Subcutaneous abdominal adipose tissue (tissue), 5 donors: ENCODE data around the gene NIF3L1.
"Not testable (repeated sequence)": the region's sequence is repeated elsewhere in the genome, so short reads cannot be mapped to it uniquely, and the experiment has no call there.

ENCODE experiments used
- H3K27ac ChIP-seq: one replicate; pipeline ENCODE4 v1.7.0; 2013; ENCODE audit warnings: low read depth, mild to moderate bottlenecking, inconsistent platforms, low read length, moderate library complexity
- H3K27me3 ChIP-seq, 5 donors: one replicate each; pipeline ENCODE4 v1.7.0; 2013; ENCODE audit warnings: low read length in 5 of 5, inconsistent platforms in 1 of 5; ENCODE audit not compliant: control insufficient read depth in 5 of 5, insufficient read depth in 4 of 5
- H3K36me3 ChIP-seq, 5 donors: one replicate each; pipeline ENCODE4 v1.7.0; 2013; ENCODE audit warnings: low read length in 5 of 5; ENCODE audit not compliant: control insufficient read depth in 5 of 5, insufficient read depth in 5 of 5
- H3K4me1 ChIP-seq, 5 donors: one replicate each; pipeline ENCODE4 v1.7.0; 2013; ENCODE audit warnings: low read length in 5 of 5, mild to moderate bottlenecking in 3 of 5, moderate library complexity in 1 of 5; ENCODE audit not compliant: control insufficient read depth in 5 of 5, insufficient read depth in 5 of 5
- H3K4me3 ChIP-seq, 5 donors: one replicate each; pipeline ENCODE4 v1.7.0; 2013; ENCODE audit warnings: low read length in 5 of 5, low read depth in 1 of 5
- H3K9ac ChIP-seq, 5 donors: one replicate each; pipeline ENCODE4 v1.7.0; 2013; ENCODE audit warnings: low read length in 5 of 5, mild to moderate bottlenecking in 4 of 5, moderate library complexity in 3 of 5
- H3K9me3 ChIP-seq, 5 donors: one replicate each; pipeline ENCODE4 v1.7.0; 2013; ENCODE audit warnings: low read length in 5 of 5; ENCODE audit not compliant: control insufficient read depth in 5 of 5
- donor health status: healthy.
- donor health status: healthy.
- donor health status: healthy.
- donor health status: healthy.
- donor health status: healthy.

The NIF3L1 gene

GRCh38 chr2:200871151-200871550 lies 18.0 kb upstream of the NIF3L1 start:
- Histone ChIP-seq H3K9ac (no peak overlapping the region), H3K4me3 (no peak overlapping the region), H3K36me3 (peaks cover 9 to 29% (median 18%) of the 10 kb centered on the region in 5 donors), H3K4me1 (peaks cover 0 to 15% (median 10%) of the 10 kb centered on the region in 5 donors), H3K27me3 (no peaks in the 10 kb centered on the region), H3K27ac (no peak overlapping the region), H3K9me3 (no peaks in the 10 kb centered on the region)

DNA sequence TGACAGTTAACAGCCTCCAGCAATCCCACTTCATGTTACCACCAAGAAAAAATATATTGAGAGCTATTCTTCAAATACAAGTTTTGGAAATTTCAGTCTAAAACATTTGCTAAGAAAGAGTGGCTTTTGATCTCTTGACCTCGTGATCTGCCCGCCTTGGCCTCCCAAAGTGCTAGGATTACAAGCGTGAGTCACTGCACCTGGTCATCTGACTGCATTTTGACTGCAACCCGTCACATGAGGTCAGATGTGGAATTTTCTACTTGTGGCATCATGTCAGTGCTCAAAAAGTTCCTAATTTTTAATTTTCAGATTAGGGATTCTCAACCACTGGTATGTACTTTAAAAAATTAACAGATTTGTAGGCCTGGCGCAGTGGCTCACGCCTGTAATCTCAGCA lies 15.6 kb upstream of the NIF3L1 start:
- H3K4me3 ChIP-seq: no peak overlapping the region
- peaks cover 19 to 49% (median 28%) of the 10 kb centered on the region in 5 donors for H3K36me3 ChIP-seq
- H3K27ac ChIP-seq: no peak overlapping the region
- no peaks in the 10 kb centered on the region for H3K4me1 ChIP-seq
- H3K27me3 ChIP-seq: no peaks in the 10 kb centered on the region
- H3K9ac ChIP-seq: no peak overlapping the region
- H3K9me3 ChIP-seq: no peaks in the 10 kb centered on the region

DNA sequence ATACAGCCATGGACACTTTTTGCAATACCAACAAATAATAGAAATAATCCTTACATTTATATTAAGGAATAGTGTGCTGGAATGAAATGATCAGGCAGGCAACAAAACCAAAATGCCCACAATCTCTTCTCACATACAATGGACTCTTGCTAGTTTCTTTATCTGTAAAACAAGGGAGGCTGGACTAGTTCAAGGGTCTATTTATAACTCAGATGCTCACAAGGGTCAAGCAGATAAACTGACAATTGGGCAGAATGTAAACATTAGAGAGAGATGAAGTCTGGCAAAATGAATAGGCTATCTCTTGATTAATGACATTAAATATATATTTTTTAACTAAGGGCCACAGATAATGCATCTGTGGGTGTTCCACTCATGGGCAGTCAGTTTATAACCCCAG lies 11.7 kb upstream of the NIF3L1 start:
- Histone ChIP-seq H3K27me3 (no peaks in the 10 kb centered on the region), H3K9ac (no peak overlapping the region), H3K36me3 (peaks cover 33 to 71% (median 38%) of the 10 kb centered on the region in 5 donors), H3K27ac (no peak overlapping the region), H3K4me1 (no peaks in the 10 kb centered on the region), H3K9me3 (no peaks in the 10 kb centered on the region), H3K4me3 (no peak overlapping the region)

DNA sequence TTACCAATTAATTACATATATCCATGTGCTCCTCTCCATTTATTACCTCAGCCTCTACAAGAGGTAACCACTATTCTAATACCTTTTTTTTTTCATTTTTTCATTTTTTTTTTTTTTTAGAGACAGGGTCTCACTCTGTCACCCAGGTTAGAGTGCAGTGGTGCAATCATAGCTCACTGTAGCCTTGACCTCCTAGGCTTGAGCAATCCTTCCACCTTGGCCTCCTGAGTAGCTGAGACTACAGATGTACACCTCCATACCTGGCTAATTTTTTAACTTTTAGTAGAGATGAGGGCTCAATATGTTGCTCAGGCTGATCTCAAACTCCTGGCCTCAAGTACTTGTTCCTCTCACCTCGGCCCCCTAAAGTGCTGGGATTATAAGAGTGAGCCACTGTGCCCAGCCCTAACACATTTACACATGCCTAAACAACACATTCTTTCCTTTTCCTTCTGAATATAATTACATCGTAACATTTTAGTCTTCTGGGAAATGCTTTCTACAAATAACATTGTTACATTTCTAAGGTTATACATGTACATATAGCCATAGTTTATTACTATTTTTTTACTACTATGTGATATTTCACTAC lies 10.8 kb upstream of the NIF3L1 start:
- no peaks in the 10 kb centered on the region for H3K27me3 ChIP-seq
- no peak overlapping the region for H3K4me3 ChIP-seq
- no peaks in the 10 kb centered on the region for H3K9me3 ChIP-seq
- H3K9ac ChIP-seq: no peak overlapping the region
- H3K4me1 ChIP-seq: no peaks in the 10 kb centered on the region
- no peak overlapping the region for H3K27ac ChIP-seq
- H3K36me3 ChIP-seq: peaks cover 31 to 71% (median 40%) of the 10 kb centered on the region in 5 donors

GRCh38 chr2:200881715-200882249 lies 7.4 kb upstream of the NIF3L1 start:
- not testable (repeated sequence) for H3K4me1 ChIP-seq, H3K27ac ChIP-seq, H3K4me3 ChIP-seq, H3K27me3 ChIP-seq, H3K9me3 ChIP-seq, H3K9ac ChIP-seq
- peaks cover 26 to 69% (median 34%) of the 10 kb centered on the region in 5 donors for H3K36me3 ChIP-seq

DNA sequence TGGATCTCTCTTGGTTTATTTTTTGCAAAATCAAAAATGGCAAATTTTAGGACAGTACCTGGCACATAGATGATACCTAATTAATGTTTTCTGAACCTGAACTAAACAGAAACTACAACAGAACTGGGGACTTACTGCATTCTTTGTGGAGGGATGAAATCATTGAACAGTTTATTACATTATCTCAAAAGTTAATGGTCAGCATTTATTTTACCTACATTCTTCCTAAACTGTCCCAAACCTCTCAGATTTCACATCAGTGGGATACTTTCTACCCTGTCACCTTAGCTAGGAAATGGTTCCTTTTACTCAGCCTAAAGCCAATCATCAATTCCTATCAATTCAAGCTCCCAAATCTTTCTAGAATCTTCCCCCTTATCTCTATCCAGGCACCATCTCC lies 10.3 kb downstream of the NIF3L1 start:
- Histone ChIP-seq H3K36me3 (peaks cover 50 to 72% (median 64%) of the 10 kb centered on the region in 5 donors), H3K27me3 (no peaks in the 10 kb centered on the region), H3K4me3 (no peak overlapping the region), H3K4me1 (no peaks in the 10 kb centered on the region), H3K9ac (no peak overlapping the region), H3K9me3 (no peaks in the 10 kb centered on the region), H3K27ac (no peak overlapping the region)

GRCh38 chr2:200901459-200902072 lies 12.4 kb downstream of the NIF3L1 start:
- H3K9ac ChIP-seq: no peak overlapping the region
- peaks cover 39 to 60% (median 51%) of the 10 kb centered on the region in 5 donors for H3K36me3 ChIP-seq
- H3K9me3 ChIP-seq: no peaks in the 10 kb centered on the region
- H3K27me3 ChIP-seq: no peaks in the 10 kb centered on the region
- H3K4me3 ChIP-seq: no peak overlapping the region
- H3K4me1 ChIP-seq: no peaks in the 10 kb centered on the region
- H3K27ac ChIP-seq: no peak overlapping the region

- no peak overlapping the region for H3K27ac ChIP-seq
Observed at GRCh38 chr2:200905618-200906296, 16.6 kb downstream of the NIF3L1 start.

GRCh38 chr2:200909958-200910357 lies 20.8 kb downstream of the NIF3L1 start:
- Histone ChIP-seq H3K27me3 (no peaks in the 10 kb centered on the region), H3K4me3 (no peak overlapping the region), H3K4me1 (no peaks in the 10 kb centered on the region), H3K27ac (no peak overlapping the region), H3K9ac (no peak overlapping the region), H3K36me3 (peaks cover 31 to 51% (median 39%) of the 10 kb centered on the region in 5 donors), H3K9me3 (no peaks in the 10 kb centered on the region)

More at GRCh38 chr2:200905618-200906296, 16.6 kb downstream of the NIF3L1 start:
- Histone ChIP-seq H3K9ac (peak overlapping the region in 1 of 5 donors; percentile 7), H3K4me3 (no peak overlapping the region), H3K4me1 (no peaks in the 10 kb centered on the region), H3K9me3 (no peaks in the 10 kb centered on the region), H3K27me3 (no peaks in the 10 kb centered on the region), H3K36me3 (peaks cover 13 to 32% (median 26%) of the 10 kb centered on the region in 5 donors)

DNA sequence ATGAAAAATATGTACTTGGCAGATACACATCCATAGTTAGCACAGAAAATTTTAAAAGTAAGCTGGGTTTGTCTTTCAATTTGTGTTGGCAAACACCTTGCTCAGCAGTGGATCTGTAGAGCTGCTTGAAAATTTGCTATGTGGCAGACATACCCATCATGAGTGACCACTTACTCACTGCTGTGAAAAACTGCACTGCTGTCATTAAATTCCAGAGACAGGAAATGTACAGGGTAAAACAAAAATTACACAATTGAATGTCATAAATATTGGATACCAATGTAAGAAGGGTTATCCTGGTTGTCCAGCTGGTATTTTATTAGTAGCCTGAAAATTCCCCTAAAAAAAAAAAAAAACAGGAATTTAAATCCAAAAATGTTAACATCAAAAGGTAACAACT lies 24.5 kb downstream of the NIF3L1 start:
- Histone ChIP-seq H3K4me3 (no peak overlapping the region), H3K4me1 (no peaks in the 10 kb centered on the region), H3K27ac (no peak overlapping the region), H3K36me3 (peaks cover 38 to 62% (median 45%) of the 10 kb centered on the region in 5 donors), H3K9ac (no peak overlapping the region), H3K9me3 (no peaks in the 10 kb centered on the region), H3K27me3 (no peaks in the 10 kb centered on the region)
